HG03175 (cell line): Measurements from ENCODE around the gene GTF2IRD1.
"Not testable (repeated sequence)": the region's sequence is repeated elsewhere in the genome, so short reads cannot be mapped to it uniquely, and the experiment has no call there.

Experiments used
- ATAC-seq: cut with Tn5 transposase; IDR thresholded peaks from one replicate; pipeline ENCODE4 v1.9.1; 2021; ENCODE audit warnings: mild to moderate bottlenecking, moderate library complexity; ENCODE audit not compliant: unreplicated experiment

Gene GTF2IRD1

DNA sequence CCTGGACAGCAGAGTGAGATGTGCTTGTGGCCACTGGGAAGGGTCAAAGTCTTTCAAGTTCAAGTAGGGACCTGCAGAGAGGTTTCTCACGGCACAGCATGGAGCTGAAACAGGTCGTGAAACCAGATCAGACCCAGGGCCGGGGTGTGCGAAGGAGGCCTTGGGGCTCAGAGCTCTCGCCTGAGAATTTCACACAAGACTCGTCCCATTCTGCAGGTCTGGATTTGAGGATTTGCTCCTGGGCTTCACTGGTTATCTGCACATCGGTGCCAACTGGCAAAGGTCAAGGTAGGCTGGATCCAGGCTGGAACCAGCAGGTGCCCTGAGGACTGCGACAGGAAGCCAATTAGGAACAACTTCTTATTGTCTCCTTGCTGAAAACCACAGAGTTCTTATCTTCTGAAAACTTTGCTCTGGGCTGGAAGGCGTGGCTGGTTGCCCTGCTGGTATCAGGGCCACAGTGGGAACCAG lies 179.8 kb downstream of the GTF2IRD1 start:
- no peak for ATAC-seq

GRCh38 chr7:74637745-74638144 lies 184.0 kb downstream of the GTF2IRD1 start:
- ATAC-seq = no peak

DNA sequence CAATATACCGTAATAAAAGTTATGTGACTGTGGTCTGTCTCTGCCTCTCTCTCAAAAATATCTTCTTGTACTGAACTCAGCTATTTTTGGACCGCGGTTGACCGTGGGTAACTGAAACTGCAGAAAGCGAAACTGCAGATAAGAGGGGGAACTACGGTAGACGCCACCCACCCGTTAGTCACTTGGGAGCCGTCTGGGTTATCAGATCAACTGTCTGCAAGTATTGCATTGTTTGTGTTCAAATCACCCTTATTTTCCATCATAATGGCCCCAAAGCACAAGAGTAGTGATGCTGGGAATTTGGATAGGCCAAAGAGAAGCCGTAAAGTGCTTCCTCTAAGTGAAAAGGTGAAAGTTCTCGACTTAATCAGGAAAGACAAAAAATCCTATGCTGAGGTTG lies 196.3 kb downstream of the GTF2IRD1 start:
- ATAC-seq = peak; percentile 77

DNA sequence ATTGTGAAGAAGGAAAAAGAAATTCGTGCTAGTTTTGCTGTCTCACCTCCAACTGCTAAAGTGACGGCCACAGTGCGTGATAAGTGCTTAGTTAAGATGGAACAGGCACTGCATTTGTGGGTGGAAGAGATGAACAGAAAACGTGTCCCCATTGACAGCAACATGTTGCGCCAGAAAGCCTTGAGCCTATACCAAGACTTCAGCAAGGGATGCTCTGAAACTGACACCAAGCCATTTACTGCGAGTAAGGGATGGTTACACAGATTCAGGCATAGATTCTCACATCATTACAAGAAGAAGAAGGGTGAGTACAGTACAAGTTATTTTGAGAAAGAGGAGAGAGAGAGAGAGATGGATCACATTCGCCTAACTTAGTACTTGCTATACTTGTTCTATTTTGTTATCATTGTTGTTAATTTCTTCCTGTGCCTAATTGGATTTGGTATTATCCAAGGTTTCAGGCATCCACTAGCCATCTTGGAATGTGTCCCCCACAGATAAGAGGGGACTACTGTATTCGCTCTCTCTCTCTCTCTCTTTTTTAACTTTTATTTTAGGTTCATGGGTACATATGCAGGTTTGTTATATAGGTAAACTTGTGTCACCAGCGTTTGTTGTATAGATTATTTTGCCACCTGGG lies 196.9 kb downstream of the GTF2IRD1 start:
- peak; percentile 58 for ATAC-seq

DNA sequence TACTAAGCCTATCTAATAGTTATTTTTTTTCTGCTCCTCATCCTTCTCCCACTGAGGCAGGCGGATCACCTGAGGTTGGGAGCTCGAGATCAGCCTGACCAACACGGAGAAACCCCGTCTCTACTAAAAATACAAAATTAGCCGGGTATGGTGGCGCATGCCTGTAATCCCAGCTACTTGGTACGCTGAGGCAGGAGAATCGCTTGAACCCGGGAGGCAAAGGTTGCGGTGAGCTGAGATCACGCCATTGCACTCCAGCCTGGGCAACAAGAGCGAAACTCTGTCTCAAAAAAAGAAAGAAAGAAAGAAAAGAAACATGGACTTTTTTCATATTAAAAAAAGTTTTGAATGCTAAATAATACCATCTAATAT lies 197.4 kb downstream of the GTF2IRD1 start:
- ATAC-seq = not testable (repeated sequence)
